ENCODE measurements around the gene BSG. TPM values are rescaled to one million over a fixed set of nuclear protein-coding genes. Genes with fewer than 3 reads are reported as not detected.

BSG gene
- total and polyA plus RNA-seq, 10 of the 15 experiments (the other 5 are each of a cell fraction or from before 2014, with no cell fraction given) = 2.8 to 297 (median 199) TPM

DNA sequence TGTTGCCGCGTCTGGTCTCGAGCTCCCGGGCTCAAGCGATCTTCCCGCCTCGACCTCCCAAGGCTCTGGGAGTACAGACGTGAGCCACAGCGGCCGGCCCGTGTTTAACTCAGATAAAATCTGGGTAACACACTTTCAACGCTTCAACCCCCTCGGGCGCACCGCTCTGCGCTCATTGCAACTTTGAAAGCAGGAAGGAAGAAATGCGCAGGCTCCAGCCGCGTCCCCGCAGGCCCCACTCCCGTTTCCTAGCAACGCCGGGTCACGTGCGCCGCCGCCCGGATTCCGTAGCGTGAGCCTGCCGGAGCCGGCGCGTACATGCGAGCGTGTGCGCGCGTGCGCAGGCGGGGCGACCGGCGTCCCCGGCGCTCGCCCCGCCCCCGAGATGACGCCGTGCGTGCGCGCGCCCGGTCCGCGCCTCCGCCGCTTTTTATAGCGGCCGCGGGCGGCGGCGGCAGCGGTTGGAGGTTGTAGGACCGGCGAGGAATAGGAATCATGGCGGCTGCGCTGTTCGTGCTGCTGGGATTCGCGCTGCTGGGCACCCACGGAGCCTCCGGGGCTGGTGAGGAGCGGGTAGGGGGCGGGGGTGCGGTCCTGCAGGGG, at the start of gene BSG (continued):
- TF ChIP-seq NRF1 (conservative IDR thresholded peaks at IDR 0.05; ENCODE audit: low read depth, low read length) = peak; percentile 79
- no peak for TF ChIP-seq KDM1A (IDR thresholded peaks at IDR 0.05; ENCODE audit: borderline replicate concordance)
- no peak for TF ChIP-seq SMC3 (IDR thresholded peaks at IDR 0.05; ENCODE audit: borderline replicate concordance, low read length)
- TF ChIP-seq, protein P1, sequence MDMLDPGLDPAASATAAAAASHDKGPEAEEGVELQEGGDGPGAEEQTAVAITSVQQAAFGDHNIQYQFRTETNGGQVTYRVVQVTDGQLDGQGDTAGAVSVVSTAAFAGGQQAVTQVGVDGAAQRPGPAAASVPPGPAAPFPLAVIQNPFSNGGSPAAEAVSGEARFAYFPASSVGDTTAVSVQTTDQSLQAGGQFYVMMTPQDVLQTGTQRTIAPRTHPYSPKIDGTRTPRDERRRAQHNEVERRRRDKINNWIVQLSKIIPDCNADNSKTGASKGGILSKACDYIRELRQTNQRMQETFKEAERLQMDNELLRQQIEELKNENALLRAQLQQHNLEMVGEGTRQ (IDR thresholded peaks at IDR 0.05; ENCODE audit: borderline replicate concordance, low read depth, low read length) = peak; percentile 95
- no peak for TF ChIP-seq NFIC (IDR thresholded peaks at IDR 0.05; ENCODE audit: low read depth, low read length)
- no peak for TF ChIP-seq NR2C2 (IDR thresholded peaks at IDR 0.05; ENCODE audit: borderline replicate concordance, control insufficient read depth, insufficient read length, low read depth)
- no peak for TF ChIP-seq PAX8 (IDR thresholded peaks at IDR 0.05)

DNA sequence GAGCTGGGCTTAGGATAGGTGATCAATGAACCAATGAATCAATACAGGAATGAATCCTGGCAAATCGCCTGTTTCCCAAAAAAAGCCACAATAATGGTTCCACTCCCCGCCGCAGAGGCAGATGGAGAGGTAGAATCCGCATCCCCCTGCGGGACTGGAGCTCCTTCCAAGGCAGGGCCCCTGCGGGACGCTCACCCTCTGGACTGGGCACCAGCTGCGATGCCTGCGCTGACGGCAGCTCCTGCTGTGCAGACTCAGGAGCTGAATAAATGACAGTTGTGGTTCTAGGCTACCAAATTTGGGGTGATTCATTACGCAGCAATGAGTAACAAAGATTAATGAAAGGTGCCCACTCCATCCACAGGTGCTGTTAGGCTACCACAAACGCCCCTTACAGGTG, 49.7 kb upstream of the BSG start:
- Histone ChIP-seq H2AFZ (ENCODE audit: control insufficient read depth, low read depth, low read length) (no peak overlapping the region), H3K79me2 (ENCODE audit: control insufficient read depth, insufficient read depth, low read length) (no peaks in the 10 kb centered on the region), H3K27me3 (replicated peaks in 1 of 2; ENCODE audit: control insufficient read depth in 2 of 2, insufficient read depth in 2 of 2, low read length in 1 of 2) (no peaks in the 10 kb centered on the region), H3K4me2 (ENCODE audit: control insufficient read depth, insufficient read depth) (no peak overlapping the region), H3K4me3 (no peak overlapping the region), H3K9me3 (replicated peaks; ENCODE audit: control insufficient read depth, insufficient read depth, low read length) (no peaks in the 10 kb centered on the region), H3K4me1 (ENCODE audit: control insufficient read depth, insufficient read depth, low read length) (no peaks in the 10 kb centered on the region), H3K9ac (ENCODE audit: control insufficient read depth, insufficient read depth, low read length) (no peak overlapping the region), H3K36me3 (ENCODE audit: control insufficient read depth in 2 of 2, insufficient read depth in 2 of 2, low read length in 1 of 2) (no peaks in the 10 kb centered on the region), H4K20me1 (ENCODE audit: control insufficient read depth, insufficient read depth) (no peaks in the 10 kb centered on the region), H3K27ac (ENCODE audit: control insufficient read depth, insufficient read depth) (no peak overlapping the region)
- DNase-seq (ENCODE audit: low read depth, low spot score) (no peak), ATAC-seq (no peak), FAIRE-seq (no peak)
- ChIA-PET RAD21 (ENCODE audit: unreplicated experiment) (no interaction called here), CTCF (interaction anchor here (1.6 to 2.3 kb wide), 2 partner anchors 12 to 16 kb away, joined by 7 to 9 read pairs; no protein-coding TSS in a partner anchor), POLR2A (no interaction called here), SMC1A (ENCODE audit: uncharacterized antibody, unreplicated experiment) (no interaction called here)
- TF ChIP-seq, protein P2, sequence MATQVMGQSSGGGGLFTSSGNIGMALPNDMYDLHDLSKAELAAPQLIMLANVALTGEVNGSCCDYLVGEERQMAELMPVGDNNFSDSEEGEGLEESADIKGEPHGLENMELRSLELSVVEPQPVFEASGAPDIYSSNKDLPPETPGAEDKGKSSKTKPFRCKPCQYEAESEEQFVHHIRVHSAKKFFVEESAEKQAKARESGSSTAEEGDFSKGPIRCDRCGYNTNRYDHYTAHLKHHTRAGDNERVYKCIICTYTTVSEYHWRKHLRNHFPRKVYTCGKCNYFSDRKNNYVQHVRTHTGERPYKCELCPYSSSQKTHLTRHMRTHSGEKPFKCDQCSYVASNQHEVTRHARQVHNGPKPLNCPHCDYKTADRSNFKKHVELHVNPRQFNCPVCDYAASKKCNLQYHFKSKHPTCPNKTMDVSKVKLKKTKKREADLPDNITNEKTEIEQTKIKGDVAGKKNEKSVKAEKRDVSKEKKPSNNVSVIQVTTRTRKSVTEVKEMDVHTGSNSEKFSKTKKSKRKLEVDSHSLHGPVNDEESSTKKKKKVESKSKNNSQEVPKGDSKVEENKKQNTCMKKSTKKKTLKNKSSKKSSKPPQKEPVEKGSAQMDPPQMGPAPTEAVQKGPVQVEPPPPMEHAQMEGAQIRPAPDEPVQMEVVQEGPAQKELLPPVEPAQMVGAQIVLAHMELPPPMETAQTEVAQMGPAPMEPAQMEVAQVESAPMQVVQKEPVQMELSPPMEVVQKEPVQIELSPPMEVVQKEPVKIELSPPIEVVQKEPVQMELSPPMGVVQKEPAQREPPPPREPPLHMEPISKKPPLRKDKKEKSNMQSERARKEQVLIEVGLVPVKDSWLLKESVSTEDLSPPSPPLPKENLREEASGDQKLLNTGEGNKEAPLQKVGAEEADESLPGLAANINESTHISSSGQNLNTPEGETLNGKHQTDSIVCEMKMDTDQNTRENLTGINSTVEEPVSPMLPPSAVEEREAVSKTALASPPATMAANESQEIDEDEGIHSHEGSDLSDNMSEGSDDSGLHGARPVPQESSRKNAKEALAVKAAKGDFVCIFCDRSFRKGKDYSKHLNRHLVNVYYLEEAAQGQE (IDR thresholded peaks at IDR 0.05; ENCODE audit: low read depth, low read length) = no peak
- TF ChIP-seq POLR2AphosphoS5 (IDR thresholded peaks at IDR 0.05; ENCODE audit: low read length) (no peak), SMAD1 (IDR thresholded peaks at IDR 0.05; ENCODE audit: low read depth, partially characterized antibody) (no peak), MTA2 (IDR thresholded peaks at IDR 0.05; ENCODE audit: low read depth) (no peak)
- TF ChIP-seq, protein P3, sequence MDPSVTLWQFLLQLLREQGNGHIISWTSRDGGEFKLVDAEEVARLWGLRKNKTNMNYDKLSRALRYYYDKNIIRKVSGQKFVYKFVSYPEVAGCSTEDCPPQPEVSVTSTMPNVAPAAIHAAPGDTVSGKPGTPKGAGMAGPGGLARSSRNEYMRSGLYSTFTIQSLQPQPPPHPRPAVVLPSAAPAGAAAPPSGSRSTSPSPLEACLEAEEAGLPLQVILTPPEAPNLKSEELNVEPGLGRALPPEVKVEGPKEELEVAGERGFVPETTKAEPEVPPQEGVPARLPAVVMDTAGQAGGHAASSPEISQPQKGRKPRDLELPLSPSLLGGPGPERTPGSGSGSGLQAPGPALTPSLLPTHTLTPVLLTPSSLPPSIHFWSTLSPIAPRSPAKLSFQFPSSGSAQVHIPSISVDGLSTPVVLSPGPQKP (IDR thresholded peaks at IDR 0.05; ENCODE audit: low read depth, low read length) = no peak
- in situ Hi-C loops (cut with MboI) = no loop called here
- no TSS peak for BruUV-seq (replicated peaks)
- 74% methylated on average over 12 of the region's 12 CpGs for WGBS (ENCODE audit: insufficient coverage, insufficient replicate concordance, low lambda C conversion rate, missing lambda C conversion rate)
- intact Hi-C loops (cut with micrococcal nuclease; ENCODE audit: unreplicated experiment) = no loop called here
